HG02678 (cell line): Measurements from ENCODE around the gene FAM181B.

Experiments used
- ATAC-seq: cut with Tn5 transposase; IDR thresholded peaks from one replicate; pipeline ENCODE4 v1.9.1; 2021; ENCODE audit warnings: mild to moderate bottlenecking, moderate library complexity; ENCODE audit not compliant: unreplicated experiment

FAM181B gene, protein sequence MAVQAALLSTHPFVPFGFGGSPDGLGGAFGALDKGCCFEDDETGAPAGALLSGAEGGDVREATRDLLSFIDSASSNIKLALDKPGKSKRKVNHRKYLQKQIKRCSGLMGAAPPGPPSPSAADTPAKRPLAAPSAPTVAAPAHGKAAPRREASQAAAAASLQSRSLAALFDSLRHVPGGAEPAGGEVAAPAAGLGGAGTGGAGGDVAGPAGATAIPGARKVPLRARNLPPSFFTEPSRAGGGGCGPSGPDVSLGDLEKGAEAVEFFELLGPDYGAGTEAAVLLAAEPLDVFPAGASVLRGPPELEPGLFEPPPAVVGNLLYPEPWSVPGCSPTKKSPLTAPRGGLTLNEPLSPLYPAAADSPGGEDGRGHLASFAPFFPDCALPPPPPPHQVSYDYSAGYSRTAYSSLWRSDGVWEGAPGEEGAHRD

DNA sequence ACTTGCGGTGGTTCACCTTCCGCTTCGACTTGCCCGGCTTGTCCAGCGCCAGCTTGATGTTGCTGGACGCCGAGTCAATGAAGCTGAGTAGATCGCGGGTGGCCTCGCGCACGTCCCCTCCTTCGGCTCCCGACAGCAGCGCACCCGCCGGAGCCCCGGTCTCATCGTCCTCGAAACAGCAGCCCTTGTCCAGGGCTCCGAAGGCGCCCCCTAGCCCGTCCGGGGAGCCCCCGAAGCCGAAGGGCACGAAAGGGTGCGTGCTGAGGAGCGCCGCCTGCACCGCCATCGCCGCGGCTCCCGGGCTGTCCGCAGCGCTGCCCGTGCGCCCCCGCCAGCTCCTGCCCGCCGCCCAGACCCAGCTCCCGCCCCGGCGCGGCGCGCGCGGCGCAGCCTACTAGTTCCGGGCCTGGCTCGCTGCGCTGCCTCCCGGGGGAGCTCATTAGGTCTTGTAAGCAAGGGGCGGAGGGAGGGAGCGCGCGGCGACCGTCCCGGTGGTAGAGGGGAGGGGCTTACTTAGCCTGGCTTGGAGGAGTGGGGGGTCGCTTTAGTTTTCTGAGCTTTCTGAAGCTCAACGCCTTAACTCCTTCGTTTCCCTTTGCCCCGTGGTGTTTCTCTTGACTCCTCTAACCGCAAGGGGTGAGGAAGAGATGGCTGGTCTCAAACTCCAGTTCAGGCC, at the start of gene FAM181B:
TSS of gene FAM181B (minus strand) at position 421 of the 676 bp plus-strand sequence. CDS start at position 286, 135 bp downstream.
- peak; percentile 51 for ATAC-seq

DNA sequence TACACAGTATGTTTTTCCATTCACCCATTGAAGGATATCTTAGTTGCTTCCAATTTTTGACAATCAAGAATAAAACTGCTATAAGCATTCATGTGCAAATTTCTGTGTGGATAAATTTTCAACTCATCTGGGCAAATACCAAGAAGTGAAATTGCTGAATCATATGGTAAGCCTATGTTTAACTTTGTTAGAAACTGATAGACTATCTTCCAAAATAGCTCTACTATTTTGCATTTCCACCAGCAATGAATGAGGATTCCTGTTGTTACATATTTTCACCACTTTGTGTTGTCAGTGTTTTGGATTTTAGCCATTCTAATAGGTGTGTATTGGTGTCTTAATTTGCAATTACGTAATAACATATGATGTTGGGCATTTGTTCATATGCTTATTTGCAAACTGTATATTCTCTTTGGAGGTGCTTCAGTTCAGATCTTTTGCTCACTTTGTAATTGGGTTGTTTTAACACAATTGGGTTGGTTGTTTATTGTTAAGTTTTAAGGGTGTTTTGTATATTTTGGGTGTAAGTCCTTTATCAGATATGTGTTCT, 49.2 kb upstream of the FAM181B start:
- no peak for ATAC-seq

DNA sequence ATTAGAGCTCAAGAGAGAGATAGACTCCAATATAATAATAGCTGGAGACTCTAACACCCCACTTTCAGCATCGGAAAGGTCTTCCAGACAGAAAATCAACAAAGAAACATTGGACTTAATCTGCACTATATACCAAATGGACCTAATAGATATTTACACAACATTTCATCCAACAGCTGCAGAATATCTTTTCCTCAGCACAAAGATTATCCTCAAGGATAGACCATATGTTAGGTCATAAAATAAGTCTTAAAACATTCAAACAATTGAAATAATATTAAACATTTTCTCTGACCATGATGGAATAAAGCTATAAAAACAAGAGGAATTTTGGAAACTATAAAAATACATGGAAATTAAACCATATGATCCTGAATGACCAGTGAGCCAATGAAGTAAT, 45.1 kb upstream of the FAM181B start:
- ATAC-seq = no peak

DNA sequence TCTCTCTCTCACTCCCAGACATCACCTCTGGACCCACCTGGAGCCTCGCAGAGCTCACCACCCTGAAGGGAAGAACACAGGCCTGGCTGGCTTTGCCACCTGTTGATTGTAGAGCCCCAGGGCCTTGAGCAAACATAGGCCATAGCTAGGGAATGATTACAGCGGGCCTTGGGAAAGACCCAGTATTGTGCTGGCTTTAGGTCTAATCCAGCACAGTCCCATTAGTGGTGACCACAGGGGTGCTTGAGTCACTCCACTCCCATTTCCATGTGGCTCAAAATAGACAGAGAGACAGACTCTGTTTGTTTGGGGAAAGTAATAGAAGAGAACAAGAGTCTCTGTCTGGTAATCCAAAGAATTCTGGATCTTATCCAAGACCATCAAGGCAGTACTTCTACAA, 42.7 kb upstream of the FAM181B start:
- no peak for ATAC-seq

DNA sequence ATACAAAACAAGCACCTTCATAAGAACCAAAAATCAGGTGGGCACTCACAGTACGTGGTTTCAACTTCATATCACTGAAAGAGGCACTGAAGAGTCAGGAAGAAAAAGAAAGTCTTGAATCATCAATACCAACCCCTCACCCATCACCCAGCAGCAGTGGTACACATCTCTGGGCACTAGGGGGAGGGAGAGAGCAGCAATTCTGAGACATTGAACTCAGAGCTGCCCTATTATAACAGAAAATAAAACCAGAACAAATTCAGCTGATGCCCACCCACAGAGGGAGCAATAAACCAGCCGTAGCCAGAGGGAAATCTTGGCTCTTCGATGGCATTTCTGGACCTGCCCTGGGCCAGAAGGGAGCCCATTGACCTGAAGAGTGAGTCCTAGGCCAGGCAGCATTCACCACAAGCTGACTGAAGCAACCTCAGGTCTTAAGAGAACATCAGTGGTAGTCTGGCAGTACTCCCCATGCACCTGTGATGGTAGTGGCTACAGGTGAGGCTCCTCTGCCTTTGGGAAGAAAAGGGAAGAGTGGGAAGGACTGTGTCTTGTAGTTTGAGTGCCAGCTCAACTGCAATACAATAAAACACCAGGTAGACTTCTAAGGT, 42.2 kb upstream of the FAM181B start:
- peak; percentile 85 for ATAC-seq

DNA sequence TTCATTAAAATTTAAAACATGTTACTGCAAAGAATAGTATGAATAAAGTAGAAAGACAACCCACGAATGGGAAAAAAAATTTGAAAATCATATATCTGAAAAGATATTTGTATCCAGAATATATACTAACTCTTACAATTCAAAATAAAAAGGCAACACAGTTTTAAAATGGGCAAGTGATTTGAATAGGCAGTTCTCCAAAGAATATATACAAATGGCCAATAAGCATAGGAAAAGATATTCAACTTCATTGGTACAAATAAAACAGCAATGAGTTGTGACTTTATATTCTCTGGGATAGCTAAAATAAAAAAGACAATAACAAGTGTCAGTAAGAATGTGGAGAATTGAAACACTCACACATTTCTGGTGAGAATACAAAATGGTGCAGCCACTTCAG, 41.6 kb upstream of the FAM181B start:
- no peak for ATAC-seq

DNA sequence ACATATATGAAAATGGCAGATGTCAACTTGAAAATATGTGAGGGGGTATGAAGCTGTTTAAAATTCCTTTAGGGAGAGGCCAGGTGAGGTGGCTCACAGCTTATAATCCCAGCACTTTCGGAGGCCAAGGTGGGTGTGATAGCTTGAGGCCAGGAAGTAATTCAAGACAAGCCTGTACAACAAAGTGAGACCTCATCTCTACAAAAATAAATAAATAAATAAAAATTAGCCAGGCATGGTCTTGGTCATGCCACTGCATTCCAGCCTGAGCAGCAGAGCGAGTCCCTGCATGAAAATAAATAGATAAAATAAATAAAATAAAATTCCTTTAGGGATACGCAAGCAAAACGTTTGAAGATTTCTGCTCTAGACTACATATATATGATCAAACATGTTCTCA, 38.1 kb upstream of the FAM181B start:
- no peak for ATAC-seq

DNA sequence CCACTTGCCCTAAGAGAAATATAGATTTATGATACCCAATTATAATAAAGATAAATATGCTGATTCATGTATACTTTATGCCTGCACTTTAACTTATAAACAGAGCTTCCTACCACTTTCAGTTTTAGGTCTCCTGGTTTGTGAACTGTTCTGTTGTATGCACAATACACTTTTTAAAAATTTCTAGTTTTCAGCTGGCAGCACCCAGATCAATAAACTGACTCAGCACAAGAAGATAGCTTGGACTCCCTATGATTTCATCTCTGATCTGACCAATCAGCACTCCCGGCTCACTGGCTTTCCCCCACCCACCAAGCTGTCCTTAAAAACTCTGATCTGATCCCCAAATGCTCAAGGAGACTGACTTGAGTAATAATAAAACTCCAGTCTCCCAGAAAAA, 33.5 kb upstream of the FAM181B start:
- ATAC-seq = no peak

DNA sequence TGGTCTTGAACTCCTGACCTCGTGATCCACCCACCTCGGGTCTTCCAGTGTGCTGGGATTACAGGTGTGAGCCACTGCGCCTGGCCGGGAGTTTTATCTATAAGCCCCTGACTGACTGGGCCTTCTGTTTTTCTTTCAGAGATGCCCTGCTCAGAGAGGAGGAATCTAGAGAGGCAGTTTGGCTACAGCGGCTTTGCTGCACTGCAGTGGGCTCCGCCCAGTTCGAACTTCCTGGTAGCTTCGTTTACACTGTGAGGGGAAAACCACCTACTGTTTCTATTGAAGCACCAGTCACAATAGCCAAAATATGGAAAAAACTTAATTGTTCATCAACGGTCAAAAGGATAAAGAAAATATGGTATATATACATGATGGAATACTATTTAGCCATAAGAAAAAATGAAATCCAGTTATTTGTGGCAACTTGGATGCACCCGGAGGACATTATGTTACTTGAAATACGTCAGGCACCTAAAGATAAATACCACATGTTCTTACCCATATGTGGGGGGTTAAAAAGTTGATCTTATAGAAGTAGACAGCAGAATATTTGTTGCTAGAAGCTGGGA, 31.9 kb upstream of the FAM181B start:
- ATAC-seq = no peak

DNA sequence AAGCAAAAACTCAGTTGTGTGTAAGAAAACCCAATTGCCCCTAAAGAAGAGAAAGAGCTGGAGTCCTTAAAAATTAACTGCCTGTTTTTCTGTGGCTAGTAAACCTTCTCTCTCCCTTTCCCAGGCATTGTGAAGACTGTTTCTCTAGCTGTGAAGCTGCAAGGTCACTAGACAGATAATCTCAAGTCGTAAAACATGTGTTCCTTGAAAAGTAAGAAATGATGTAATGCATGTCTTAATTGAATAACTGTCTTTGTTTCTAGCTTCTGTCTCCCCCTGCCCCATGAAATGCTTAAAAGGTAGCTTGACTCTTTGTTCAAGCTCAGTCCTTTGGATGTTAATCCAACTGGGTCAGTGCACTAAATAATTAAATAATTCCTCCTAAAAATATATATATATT, 29.5 kb upstream of the FAM181B start:
- no peak for ATAC-seq

DNA sequence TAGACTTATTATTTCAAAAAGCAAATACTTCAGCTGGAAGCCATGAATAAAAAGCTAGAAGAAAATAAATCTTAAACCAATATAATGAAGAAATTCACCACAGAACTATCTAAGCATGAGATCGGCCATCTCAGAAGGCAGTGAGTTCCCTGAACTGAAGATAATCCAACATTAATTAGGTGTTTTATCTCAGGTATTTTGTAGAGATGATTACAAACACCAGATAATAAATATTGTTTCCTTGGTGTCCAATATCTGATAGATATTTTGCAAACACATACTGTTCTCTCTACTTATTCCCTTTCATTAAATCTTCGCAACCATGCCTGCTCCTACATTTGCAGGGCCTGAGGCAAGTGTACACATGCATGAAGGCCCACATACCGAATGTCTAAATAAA, 26.0 kb upstream of the FAM181B start:
- ATAC-seq = no peak

DNA sequence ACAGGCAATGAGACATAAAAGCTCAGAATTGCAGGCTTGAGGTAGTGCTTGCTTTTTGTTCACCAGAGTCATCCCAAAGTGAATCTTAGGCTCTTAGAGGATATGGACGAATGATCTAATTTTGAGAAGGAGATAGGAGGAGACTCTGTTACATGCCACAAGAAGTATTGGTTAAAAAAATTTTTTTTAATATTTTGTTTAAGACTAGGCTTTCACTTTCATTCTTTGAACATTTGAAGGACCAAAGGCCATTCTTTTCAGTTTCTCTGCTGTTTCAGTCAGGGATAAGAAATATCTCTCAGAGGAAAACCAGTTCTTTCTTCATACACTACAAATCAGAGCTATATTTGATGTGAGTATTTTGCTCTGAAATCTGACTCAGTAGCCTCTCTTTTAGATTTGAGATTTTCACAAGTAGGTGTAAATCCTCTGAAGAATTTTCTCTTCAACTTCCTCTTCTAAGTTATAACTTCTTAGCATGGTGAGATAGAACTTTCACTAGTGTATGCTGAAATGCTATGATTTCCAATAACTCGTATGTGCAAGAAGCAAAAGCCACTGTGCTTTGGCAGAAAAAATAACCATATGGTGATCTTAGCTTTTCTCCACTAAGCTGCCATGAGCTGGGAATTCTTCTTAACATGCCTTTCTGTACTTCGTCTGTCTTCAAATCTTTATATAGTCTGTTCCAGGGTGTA, 24.1 kb upstream of the FAM181B start:
- ATAC-seq = no peak

DNA sequence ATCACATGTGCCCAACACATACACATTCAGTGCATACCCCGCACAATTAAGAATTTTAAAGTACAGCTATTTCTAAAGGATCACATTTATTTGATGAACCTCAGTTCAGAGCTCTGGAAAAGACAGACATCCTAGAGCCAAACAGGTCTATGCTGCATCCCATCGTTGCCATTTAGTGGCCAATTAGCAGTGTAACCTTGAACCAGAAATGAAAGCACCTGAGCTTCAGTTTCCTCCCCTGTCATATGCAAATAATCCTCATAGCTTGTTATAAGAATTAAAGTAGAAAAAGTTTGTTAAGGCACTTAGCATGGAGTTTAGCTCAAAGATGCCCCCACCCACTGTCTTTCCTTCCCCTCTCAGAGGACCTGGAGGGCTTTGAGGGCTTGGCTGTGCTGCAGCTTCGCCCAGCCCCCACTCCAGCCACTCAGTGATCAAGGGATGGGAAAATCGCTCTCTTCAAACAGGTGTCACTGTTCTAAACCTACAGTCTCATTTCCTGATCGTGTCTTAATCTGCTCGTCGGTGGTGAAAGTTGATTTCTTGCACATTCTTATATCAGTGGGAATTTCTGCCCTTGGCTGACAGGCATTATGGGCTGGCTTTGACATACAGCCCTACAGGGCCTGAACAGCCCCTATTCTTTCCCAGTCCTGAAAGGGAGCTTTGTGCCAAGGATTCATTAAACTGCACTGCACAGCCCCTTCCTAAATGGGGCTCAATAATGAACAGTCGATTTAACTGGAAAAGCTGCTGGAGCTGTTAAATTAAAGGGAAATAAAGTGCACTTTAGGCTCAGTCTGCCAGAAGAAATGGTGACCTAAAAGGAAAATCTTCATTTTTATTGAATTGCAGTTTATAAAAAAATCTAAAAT, 23.3 kb upstream of the FAM181B start:
- ATAC-seq = no peak

DNA sequence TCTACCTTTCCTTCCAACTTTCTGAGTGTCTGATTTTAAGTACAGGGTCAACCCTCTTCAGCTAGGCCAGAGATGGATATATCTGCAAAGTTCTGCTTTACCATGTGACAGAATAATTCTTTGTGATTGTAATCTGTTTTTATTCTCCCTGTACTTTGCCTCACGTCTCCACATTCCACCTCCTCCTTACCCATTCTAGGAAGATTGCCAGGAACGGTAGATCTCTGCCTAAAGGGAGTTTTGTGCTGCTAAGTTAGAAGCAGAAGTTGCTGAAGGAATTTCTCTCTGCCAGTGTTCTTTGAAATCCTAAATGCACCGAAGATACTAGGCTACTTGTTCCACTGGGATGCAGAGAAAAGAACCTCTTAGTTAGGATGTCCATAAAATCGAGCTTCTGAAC, 20.7 kb upstream of the FAM181B start:
- no peak for ATAC-seq

DNA sequence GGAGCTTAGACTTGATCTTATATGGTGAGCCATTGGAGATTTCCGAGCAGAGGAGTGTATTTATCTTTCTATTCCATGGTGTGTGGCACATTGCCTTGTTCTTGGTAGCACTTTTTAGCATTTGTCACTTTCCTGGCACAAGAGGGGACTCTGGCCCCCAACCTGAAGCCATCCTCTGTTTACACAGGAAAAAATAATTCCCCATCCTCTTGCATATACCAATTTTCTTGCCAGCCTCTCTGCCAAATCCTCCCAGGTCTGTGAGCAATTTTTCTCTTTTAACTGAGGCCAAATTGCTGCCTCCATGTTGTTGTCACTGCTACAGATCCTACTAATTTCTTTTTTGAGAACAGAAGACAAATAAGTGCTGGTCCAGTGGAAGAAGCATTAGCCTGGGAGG, 20.3 kb upstream of the FAM181B start:
- ATAC-seq = no peak

DNA sequence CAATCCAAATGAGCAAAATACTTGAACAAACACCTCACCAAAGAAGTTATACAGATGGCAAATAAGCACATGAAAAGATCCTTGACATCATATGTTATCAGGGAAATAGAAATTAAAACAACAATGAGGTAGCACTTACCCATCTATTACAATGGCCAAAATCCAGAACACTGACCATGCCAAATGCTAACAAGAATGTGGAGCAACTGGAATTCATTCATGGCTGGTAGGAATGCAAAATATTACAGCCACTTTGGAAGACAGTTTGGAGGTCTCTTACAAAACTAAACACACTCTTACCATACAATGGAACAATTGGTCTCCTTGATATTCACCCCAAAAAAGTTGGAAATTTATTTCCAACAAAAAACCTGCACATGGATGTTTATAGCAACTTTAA, 19.1 kb upstream of the FAM181B start:
- no peak for ATAC-seq

DNA sequence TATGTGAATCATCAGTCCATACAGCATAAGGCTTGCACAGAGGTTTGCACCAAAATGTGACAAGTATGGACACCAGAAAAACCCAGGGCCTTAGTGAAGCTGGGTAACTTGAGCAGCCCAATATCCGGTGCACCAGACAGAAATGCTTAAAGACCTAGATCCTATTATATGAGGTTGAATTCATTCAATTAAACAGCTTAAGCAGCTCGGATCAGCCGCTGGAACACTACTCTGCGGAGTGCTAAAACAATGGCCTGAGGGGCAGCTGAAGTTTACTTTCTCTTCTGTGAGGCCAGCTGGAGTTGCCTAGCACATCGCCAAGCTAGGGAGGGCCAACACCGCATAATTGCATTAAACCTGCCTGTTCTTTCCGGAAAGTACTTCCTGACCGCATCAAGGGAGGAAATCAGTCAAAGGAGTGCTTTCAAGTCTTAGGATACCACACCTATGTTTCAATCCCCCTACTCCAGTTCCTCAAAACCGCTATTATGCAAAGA, 17.0 kb upstream of the FAM181B start:
- ATAC-seq = no peak

DNA sequence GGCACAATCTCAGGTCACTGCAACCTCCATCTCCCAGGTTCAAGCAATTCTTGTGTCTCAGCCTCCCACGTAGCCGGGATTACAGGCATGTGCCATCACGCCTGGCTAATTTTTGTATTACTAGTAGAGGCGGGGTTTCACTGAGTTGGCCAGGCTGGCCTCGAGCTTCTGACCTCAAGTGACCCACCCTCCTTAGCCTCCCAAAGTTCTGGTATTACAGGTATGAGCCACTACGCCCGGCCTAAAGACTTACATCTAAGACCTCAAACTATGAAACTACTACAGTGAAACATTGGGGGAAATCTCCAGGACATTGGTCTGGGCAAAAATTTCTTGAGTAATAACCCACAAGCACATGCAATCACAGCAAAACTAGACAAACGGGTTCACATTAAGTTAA, 13.8 kb upstream of the FAM181B start:
- ATAC-seq = no peak

DNA sequence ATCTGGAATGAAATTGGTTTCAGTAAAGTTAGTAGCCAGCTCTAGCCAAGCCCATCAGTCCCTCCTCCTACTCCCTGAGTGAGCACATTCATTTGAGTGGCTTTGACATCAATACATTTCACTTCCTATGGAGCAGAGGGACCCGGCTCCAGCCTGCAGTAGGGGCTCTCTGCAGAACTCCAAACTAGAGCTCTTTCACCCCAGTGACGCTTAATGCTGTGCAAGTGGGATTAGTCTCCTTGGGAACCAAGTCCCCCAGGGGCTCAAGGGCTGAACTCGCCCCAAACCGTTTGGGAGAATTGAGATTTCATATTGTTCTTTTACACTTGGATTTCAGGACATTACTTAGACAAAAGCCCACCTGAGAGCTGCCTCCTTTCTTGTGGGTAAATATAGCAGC, 4.4 kb upstream of the FAM181B start:
- no peak for ATAC-seq

DNA sequence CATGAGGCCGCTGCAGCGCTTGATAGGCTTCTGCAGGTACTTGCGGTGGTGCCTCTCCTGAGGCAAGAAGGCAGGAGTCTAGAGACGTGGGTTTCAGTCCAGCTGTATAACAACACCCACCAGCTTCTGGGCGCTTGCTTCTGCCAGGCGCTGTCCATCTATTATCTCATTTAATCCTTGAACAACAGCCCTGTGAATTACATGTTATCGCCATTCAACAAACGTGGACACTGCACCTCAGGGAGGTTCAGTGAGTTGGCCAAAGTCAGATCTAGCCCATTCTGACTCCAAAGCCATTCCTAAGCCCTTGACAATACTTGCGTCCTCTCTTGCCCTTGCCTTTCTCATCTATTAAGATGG, 436 bp upstream of the FAM181B start:
- no peak for ATAC-seq
